Measurements from ENCODE around the gene APIP. TPM values are rescaled to one million over a fixed set of nuclear protein-coding genes. Genes with fewer than 3 reads are reported as not detected.
A peak's percentile ranks its signal among the peaks of the same experiment; 100 is the strongest.
"Not testable (repeated sequence)": the region's sequence is repeated elsewhere in the genome, so short reads cannot be mapped to it uniquely, and the experiment has no call there.

Gene APIP
- total and polyA plus RNA-seq, 8 donors: 7.6 to 42.9 (median 31.0) TPM

DNA sequence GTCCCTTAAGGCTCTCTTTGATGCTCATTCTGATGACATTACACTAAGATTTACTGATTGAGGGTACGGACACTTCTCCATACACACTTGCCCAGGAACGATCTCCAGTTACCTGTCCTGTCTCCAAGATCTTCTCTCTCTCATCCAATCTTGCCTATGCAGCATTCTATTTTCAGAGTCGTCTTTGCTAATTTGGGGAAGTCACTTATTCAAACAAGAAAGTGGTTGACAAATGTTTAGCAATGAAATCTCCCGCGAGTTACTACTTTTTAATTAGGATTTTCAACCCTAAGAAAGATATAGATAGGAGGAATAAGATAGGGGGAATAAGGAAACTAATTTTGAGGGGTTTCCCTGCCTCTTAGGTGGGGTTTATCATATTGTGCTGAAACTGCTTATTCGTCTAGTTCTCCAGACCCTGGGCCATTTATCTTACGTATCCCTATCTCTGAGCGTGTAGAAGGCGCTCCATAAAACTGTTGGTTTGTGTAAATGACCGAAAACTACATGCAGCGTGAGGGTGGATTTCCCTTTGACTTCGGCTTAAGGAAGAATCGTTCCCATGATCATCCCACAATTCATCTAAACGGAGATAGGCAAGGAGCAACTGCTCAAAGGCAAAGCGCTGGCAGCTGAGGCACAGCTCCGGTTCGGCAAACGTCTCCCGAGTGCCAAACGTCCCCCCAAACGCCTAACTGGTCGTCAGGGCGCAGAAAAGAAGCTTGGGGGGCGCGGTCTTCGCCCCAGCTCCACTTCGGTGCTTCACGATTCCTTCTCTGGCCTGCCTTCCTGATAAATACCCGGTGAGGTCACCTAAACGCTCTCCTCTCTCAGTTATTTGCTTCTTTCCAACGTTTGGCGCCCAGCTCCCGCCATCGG lies 804 bp downstream of the APIP start:
- intact Hi-C loops (cut with DNase I; ENCODE audit: low total_unique reads): no loop called here
- Histone ChIP-seq H3K36me3 (peaks cover 0 to 14% (median 7%) of the 10 kb centered on the region in 4 donors), H3K9me3 (no peaks in the 10 kb centered on the region), H3K4me3 (peak overlapping the region; percentile 80 to 86 (median 82)), H3K27me3 (no peaks in the 10 kb centered on the region), H3K27ac (peak overlapping the region; percentile 86 to 98 (median 96)), H3K4me1 (peaks cover 21 to 67% (median 48%) of the 10 kb centered on the region in 4 donors)
- TF ChIP-seq EP300 (IDR thresholded peaks at IDR 0.05) (no peak), POLR2A (IDR thresholded peaks at IDR 0.05) (no peak), POLR2AphosphoS5 (IDR thresholded peaks at IDR 0.05) (no peak)
- TF ChIP-seq, protein P1, sequence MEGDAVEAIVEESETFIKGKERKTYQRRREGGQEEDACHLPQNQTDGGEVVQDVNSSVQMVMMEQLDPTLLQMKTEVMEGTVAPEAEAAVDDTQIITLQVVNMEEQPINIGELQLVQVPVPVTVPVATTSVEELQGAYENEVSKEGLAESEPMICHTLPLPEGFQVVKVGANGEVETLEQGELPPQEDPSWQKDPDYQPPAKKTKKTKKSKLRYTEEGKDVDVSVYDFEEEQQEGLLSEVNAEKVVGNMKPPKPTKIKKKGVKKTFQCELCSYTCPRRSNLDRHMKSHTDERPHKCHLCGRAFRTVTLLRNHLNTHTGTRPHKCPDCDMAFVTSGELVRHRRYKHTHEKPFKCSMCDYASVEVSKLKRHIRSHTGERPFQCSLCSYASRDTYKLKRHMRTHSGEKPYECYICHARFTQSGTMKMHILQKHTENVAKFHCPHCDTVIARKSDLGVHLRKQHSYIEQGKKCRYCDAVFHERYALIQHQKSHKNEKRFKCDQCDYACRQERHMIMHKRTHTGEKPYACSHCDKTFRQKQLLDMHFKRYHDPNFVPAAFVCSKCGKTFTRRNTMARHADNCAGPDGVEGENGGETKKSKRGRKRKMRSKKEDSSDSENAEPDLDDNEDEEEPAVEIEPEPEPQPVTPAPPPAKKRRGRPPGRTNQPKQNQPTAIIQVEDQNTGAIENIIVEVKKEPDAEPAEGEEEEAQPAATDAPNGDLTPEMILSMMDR (IDR thresholded peaks at IDR 0.05): no peak
- WGBS, 5 donors: 5 to 14% (median 6%) methylated on average over 22 to 34 of the region's 34 CpGs
- DNase-seq: peak in 1 of 2 donors; percentile 11

DNA sequence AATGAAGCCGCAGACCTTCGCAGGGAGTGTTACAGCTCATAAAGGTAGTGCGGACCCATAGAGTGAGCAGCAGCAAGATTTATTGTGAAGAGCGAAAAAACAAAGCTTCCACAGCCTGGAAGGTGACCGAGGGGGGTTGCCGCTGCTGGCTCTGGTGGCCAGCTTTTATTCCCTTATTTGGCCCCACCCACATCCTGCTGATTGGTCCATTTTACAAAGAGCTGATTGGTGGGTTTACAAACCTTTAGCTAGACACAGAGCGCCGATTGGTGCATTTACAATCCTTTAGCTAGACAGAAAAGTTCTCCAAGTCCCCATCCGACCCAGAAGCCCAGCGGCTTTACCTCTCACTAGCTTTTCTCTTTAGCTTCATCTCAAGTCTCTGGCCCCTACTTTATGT lies 2.6 kb downstream of the APIP start:
- H3K27ac ChIP-seq; intact Hi-C loops (cut with DNase I; ENCODE audit: low total_unique reads); H3K27me3 ChIP-seq; H3K4me3 ChIP-seq; H3K9me3 ChIP-seq; DNase-seq: not testable (repeated sequence)
- H3K36me3 ChIP-seq: peaks cover 0 to 14% (median 2%) of the 10 kb centered on the region in 4 donors
- peaks cover 32 to 69% (median 59%) of the 10 kb centered on the region in 4 donors for H3K4me1 ChIP-seq
- WGBS, 5 donors: 89 to 97% (median 93%) methylated on average over 10 of the region's 10 CpGs

DNA sequence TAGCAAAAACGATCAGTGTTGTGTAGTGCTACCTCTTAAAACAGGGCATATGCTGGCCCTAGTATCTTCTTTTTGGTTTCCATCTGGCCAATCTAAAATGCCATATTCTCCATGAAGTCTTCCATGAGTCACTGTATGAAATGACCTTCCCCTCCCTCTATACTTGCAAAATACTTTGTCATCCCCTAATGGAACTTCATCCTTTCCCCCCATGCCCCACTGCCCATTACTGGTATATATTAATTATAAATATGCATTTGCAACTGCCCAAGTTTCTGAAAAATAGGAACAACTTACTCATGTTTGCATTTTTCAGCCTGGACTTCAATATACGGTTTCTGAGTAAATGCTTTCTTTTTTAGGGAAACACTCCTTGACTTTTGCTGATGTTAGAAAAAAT lies 4.5 kb downstream of the APIP start:
- WGBS, 5 donors: 77 to 90% (median 77%) methylated on average over 2 of the region's 2 CpGs
- peak overlapping the region in 3 of 5 donors; percentile 30 to 64 (median 59) for H3K27ac ChIP-seq
- peaks cover 0 to 14% (median 2%) of the 10 kb centered on the region in 4 donors for H3K36me3 ChIP-seq
- intact Hi-C loops (cut with DNase I; ENCODE audit: low total_unique reads): no loop called here
- TF ChIP-seq EP300 (IDR thresholded peaks at IDR 0.05) (no peak), POLR2AphosphoS5 (IDR thresholded peaks at IDR 0.05) (no peak), POLR2A (IDR thresholded peaks at IDR 0.05) (no peak)
- TF ChIP-seq, protein P1 (IDR thresholded peaks at IDR 0.05): no peak
- H3K4me3 ChIP-seq: no peak overlapping the region
- no peaks in the 10 kb centered on the region for H3K27me3 ChIP-seq
- H3K9me3 ChIP-seq: no peaks in the 10 kb centered on the region
- DNase-seq: no peak
- peaks cover 17 to 56% (median 44%) of the 10 kb centered on the region in 4 donors for H3K4me1 ChIP-seq

DNA sequence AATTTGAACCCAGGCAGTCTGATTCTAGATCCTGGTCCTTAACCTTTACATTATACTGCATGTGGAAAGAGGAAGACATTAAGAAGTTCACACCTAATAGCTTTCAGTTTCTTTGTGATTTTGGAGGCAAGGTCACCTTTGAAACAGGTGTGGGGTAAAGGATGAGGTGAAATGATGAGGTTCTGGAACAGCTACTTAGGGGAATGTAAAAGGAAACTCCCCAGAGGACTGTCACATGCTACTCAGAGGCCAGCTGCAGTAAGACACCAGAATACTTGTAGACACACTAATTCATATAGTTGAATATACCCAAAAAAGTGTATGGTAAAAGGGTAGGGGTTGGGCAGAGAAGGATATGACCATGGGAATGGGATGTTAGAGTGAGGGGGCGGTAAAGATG lies 5.4 kb downstream of the APIP start:
- no peak for TF ChIP-seq POLR2AphosphoS5 (IDR thresholded peaks at IDR 0.05)
- TF ChIP-seq POLR2A (IDR thresholded peaks at IDR 0.05): no peak
- no peak for TF ChIP-seq EP300 (IDR thresholded peaks at IDR 0.05)
- TF ChIP-seq, protein P1 (IDR thresholded peaks at IDR 0.05): no peak
- no peak overlapping the region for H3K4me3 ChIP-seq
- WGBS, 5 donors: 36 to 73% (median 53%) methylated on average over 1 of the region's 1 CpG
- no peaks in the 10 kb centered on the region for H3K27me3 ChIP-seq
- intact Hi-C loops (cut with DNase I; ENCODE audit: low total_unique reads): no loop called here
- peak overlapping the region; percentile 24 to 64 (median 57) for H3K27ac ChIP-seq
- DNase-seq: no peak
- H3K9me3 ChIP-seq: no peaks in the 10 kb centered on the region
- H3K36me3 ChIP-seq: peaks cover 0 to 19% (median 2%) of the 10 kb centered on the region in 4 donors
- H3K4me1 ChIP-seq: peaks cover 17 to 56% (median 44%) of the 10 kb centered on the region in 4 donors

All from stomach (tissue), 9 donors.